H1 (cell line): ENCODE results near the gene ALOX5AP. TPM values are rescaled to one million over a fixed set of nuclear protein-coding genes. Genes with fewer than 3 reads are reported as not detected.

Experiments
- EP300 ChIP-seq, 2 experiments: IDR thresholded peaks; 1 replicate in 1 of 2; 2 replicates in 1 of 2; pipeline ENCODE4 v1.6.1; 2011 to 2012; ENCODE audit warnings: low read depth in 2 of 2, low read length in 2 of 2, mild to moderate bottlenecking in 2 of 2, borderline replicate concordance in 1 of 2, inconsistent platforms in 1 of 2, moderate library complexity in 1 of 2
- polyA plus RNA-seq, 7 experiments: library from polyadenylated mRNA; depleted of rRNA in 3 of 7; stranded (reverse) in 5 of 7; unstranded in 2 of 7; fragments of >200 nt in 5 of 7; fragments of 200-250 nt in 2 of 7; gene quantifications; 1 replicate in 5 of 7; 2 replicates in 1 of 7; 4 replicates in 1 of 7; pipeline versions ENCODE4 v1.2.1 to v1.2.3, GENCODE V29; 2011 to 2013; ENCODE audit warnings: missing spikeins in 2 of 7, mixed read lengths in 2 of 7
- total RNA-seq: library from RNA; stranded (reverse); fragmentation: NEBNext Ultra II Directional; extraction: Animal tissue kit (Norgen Biotek cat#: 25700); gene quantifications from 2 replicates; pipeline ENCODE4 v1.2.1, GENCODE V29; 2021
- TF ChIP-seq, protein P1 (sequence below): fragments of 300-600 bp; sonication (generic); IDR thresholded peaks from 2 replicates; pipeline ENCODE4 v1.7.1; 2012; ENCODE audit warnings: low read length, moderate library complexity, mild to moderate bottlenecking, inconsistent platforms; ENCODE audit not compliant: insufficient replicate concordance

Gene ALOX5AP
- total and polyA plus RNA-seq, 2 of the 8 experiments (the other 6 are each of a cell fraction or from before 2014, with no cell fraction given), result not detected

DNA sequence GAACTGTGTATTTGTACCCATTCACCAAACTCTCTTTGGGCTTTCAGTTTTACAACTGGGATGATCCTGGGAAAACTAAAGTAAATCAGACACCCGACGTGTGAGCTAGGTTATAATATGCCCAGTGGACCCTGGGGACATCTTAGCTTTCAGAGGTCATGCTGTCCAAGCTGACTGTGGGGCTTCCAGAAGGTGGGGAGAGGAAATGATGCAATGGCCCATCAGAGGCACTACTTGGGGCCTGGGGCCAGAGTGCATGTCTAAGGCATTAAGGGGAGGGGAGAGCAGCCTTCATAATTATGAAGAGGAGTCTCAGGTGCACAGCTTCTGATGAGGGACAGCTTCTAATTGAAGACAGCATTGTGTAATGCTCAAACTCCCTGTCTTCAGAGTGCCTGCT is 30.9 kb downstream of the ALOX5AP start (continued):
- TF ChIP-seq, protein P1, sequence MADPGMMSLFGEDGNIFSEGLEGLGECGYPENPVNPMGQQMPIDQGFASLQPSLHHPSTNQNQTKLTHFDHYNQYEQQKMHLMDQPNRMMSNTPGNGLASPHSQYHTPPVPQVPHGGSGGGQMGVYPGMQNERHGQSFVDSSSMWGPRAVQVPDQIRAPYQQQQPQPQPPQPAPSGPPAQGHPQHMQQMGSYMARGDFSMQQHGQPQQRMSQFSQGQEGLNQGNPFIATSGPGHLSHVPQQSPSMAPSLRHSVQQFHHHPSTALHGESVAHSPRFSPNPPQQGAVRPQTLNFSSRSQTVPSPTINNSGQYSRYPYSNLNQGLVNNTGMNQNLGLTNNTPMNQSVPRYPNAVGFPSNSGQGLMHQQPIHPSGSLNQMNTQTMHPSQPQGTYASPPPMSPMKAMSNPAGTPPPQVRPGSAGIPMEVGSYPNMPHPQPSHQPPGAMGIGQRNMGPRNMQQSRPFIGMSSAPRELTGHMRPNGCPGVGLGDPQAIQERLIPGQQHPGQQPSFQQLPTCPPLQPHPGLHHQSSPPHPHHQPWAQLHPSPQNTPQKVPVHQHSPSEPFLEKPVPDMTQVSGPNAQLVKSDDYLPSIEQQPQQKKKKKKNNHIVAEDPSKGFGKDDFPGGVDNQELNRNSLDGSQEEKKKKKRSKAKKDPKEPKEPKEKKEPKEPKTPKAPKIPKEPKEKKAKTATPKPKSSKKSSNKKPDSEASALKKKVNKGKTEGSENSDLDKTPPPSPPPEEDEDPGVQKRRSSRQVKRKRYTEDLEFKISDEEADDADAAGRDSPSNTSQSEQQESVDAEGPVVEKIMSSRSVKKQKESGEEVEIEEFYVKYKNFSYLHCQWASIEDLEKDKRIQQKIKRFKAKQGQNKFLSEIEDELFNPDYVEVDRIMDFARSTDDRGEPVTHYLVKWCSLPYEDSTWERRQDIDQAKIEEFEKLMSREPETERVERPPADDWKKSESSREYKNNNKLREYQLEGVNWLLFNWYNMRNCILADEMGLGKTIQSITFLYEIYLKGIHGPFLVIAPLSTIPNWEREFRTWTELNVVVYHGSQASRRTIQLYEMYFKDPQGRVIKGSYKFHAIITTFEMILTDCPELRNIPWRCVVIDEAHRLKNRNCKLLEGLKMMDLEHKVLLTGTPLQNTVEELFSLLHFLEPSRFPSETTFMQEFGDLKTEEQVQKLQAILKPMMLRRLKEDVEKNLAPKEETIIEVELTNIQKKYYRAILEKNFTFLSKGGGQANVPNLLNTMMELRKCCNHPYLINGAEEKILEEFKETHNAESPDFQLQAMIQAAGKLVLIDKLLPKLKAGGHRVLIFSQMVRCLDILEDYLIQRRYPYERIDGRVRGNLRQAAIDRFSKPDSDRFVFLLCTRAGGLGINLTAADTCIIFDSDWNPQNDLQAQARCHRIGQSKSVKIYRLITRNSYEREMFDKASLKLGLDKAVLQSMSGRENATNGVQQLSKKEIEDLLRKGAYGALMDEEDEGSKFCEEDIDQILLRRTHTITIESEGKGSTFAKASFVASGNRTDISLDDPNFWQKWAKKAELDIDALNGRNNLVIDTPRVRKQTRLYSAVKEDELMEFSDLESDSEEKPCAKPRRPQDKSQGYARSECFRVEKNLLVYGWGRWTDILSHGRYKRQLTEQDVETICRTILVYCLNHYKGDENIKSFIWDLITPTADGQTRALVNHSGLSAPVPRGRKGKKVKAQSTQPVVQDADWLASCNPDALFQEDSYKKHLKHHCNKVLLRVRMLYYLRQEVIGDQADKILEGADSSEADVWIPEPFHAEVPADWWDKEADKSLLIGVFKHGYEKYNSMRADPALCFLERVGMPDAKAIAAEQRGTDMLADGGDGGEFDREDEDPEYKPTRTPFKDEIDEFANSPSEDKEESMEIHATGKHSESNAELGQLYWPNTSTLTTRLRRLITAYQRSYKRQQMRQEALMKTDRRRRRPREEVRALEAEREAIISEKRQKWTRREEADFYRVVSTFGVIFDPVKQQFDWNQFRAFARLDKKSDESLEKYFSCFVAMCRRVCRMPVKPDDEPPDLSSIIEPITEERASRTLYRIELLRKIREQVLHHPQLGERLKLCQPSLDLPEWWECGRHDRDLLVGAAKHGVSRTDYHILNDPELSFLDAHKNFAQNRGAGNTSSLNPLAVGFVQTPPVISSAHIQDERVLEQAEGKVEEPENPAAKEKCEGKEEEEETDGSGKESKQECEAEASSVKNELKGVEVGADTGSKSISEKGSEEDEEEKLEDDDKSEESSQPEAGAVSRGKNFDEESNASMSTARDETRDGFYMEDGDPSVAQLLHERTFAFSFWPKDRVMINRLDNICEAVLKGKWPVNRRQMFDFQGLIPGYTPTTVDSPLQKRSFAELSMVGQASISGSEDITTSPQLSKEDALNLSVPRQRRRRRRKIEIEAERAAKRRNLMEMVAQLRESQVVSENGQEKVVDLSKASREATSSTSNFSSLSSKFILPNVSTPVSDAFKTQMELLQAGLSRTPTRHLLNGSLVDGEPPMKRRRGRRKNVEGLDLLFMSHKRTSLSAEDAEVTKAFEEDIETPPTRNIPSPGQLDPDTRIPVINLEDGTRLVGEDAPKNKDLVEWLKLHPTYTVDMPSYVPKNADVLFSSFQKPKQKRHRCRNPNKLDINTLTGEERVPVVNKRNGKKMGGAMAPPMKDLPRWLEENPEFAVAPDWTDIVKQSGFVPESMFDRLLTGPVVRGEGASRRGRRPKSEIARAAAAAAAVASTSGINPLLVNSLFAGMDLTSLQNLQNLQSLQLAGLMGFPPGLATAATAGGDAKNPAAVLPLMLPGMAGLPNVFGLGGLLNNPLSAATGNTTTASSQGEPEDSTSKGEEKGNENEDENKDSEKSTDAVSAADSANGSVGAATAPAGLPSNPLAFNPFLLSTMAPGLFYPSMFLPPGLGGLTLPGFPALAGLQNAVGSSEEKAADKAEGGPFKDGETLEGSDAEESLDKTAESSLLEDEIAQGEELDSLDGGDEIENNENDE, result no peak
- no peak for TF ChIP-seq EP300 (IDR thresholded peaks at IDR 0.05; ENCODE audit: borderline replicate concordance in 1 of 2, low read depth in 2 of 2, low read length in 2 of 2)
